ENCODE data around the gene ZFYVE28. TPM values are rescaled to one million over a fixed set of nuclear protein-coding genes. Genes with fewer than 3 reads are reported as not detected.

The ZFYVE28 gene
- total RNA-seq, 1 experiment from 2014 or later, result 19.2 TPM

GRCh38 chr4:2302387-2303119 lies 115.9 kb downstream of the ZFYVE28 start:
- H4K20me1 ChIP-seq (ENCODE audit: insufficient read depth), result no peaks in the 10 kb centered on the region
- no peak overlapping the region for H3K9ac ChIP-seq (ENCODE audit: low read length)
- BruUV-seq (replicated peaks), result no TSS peak
- no peaks in the 10 kb centered on the region for H3K9me3 ChIP-seq (ENCODE audit: control insufficient read depth in 1 of 2, insufficient read depth in 1 of 2, low read depth in 1 of 2, low read length in 2 of 2)
- no peaks in the 10 kb centered on the region for H3K36me3 ChIP-seq (ENCODE audit: control insufficient read depth in 1 of 2, insufficient read depth in 2 of 2, low read length in 2 of 2)
- POLR2A ChIA-PET, result no interaction called here
- no peak overlapping the region for H3K4me3 ChIP-seq (replicated peaks in 1 of 2; ENCODE audit: low read depth in 1 of 2, low read length in 2 of 2)
- no peaks in the 10 kb centered on the region for H3K4me1 ChIP-seq (ENCODE audit: control insufficient read depth in 1 of 2, insufficient read depth in 2 of 2, low read length in 2 of 2)
- CTCF ChIA-PET, result no interaction called here
- H3K9me2 ChIP-seq (ENCODE audit: insufficient read depth), result no peaks in the 10 kb centered on the region
- no peak overlapping the region for H3K4me2 ChIP-seq (ENCODE audit: low read length)
- H3K27ac ChIP-seq (ENCODE audit: low read depth, low read length), result no peak overlapping the region
- intact Hi-C loops (cut with micrococcal nuclease), result no loop called here
- no peak overlapping the region for H2AFZ ChIP-seq (ENCODE audit: low read depth, low read length, poor library complexity, severe bottlenecking)
- no peak for DNase-seq (ENCODE audit: low read depth, low spot score)
- H3K27me3 ChIP-seq (ENCODE audit: insufficient read depth, low read length), result no peaks in the 10 kb centered on the region
- RAD21 ChIA-PET (ENCODE audit: low non-redundant PET in 1 of 2, low total read pairs in 2 of 2, uncharacterized antibody in 2 of 2, unreplicated experiment in 2 of 2), result no interaction called here
- TF ChIP-seq MAX (IDR thresholded peaks at IDR 0.05), result no peak
- TF ChIP-seq ZBTB33 (IDR thresholded peaks at IDR 0.05; ENCODE audit: extremely low read depth, insufficient replicate concordance, low read length), result no peak
- TF ChIP-seq POLR2AphosphoS5 (IDR thresholded peaks at IDR 0.05; ENCODE audit: low read depth, low read length), result no peak
- no peak for TF ChIP-seq EZH2phosphoT487 (IDR thresholded peaks at IDR 0.05; ENCODE audit: borderline replicate concordance)
- TF ChIP-seq EGR1 (IDR thresholded peaks at IDR 0.05; ENCODE audit: low read depth), result no peak
- TF ChIP-seq FOSL1 (IDR thresholded peaks at IDR 0.05; ENCODE audit: low read depth), result no peak
- no peak for TF ChIP-seq YY1 (IDR thresholded peaks at IDR 0.05; ENCODE audit: extremely low read depth, insufficient replicate concordance, low read depth, low read length)
- TF ChIP-seq SRF (IDR thresholded peaks at IDR 0.05; ENCODE audit: low read depth), result no peak
- no peak for TF ChIP-seq CBX3 (IDR thresholded peaks at IDR 0.05; ENCODE audit: low read depth)
- no peak for TF ChIP-seq EZH2 (IDR thresholded peaks at IDR 0.05)
- TF ChIP-seq CEBPB (IDR thresholded peaks at IDR 0.05; ENCODE audit: low read depth), result no peak
- TF ChIP-seq ZFX (IDR thresholded peaks at IDR 0.05), result no peak
- no peak for TF ChIP-seq TCF7L2 (IDR thresholded peaks at IDR 0.05; ENCODE audit: borderline replicate concordance, extremely low read depth, insufficient read depth, insufficient read length)
- no peak for TF ChIP-seq ATF3 (IDR thresholded peaks at IDR 0.05)
- no peak for TF ChIP-seq POLR2A (IDR thresholded peaks at IDR 0.05; ENCODE audit: borderline replicate concordance, extremely low read depth, insufficient read depth, insufficient read length)
- ATAC-seq, result no peak
- no peaks in the 10 kb centered on the region for H3K79me2 ChIP-seq (ENCODE audit: insufficient read depth, low read length)

Data from HCT116 (cell line).